ENCODE results near the gene RPS19. TPM values are rescaled to one million over a fixed set of nuclear protein-coding genes. Genes with fewer than 3 reads are reported as not detected.

RPS19 gene
- total and polyA plus RNA-seq, 4 donors: 275 to 655 (median 476) TPM

DNA sequence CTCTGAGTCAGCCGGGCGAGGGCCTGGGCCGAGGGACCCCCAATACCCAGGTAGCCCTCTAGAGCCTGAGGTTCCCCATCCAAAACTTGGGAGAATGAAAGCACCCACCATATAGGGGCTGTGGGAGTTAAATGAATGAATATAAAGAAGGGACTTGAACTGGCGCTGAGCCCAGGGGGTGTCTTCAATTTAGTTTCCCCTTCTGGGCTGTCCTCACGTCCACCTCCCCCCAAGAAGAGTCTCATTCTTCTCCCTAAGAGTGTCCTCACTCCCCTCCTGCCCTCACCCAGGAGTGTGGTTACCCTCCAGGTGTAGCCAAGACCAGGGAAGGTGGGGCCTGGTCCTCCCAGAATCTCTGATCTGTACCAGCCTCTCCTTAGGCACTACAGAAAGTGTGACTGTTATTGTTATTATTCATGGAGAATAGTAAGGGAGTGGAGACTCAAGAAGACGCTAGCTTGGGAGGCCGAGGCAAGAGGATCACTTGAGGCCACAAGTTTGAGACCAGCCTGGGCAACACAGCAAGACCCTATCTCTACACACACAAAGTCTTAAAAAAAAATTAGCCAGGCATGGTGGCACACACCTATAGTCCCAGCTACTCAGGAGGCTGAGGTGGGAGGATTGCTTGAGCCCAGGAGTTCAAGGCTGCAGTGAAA is 19.7 kb downstream of the RPS19 start:
- H3K4me3 ChIP-seq (ENCODE audit: low read depth in 1 of 3, low read length in 3 of 3): no peak overlapping the region
- H3K9me3 ChIP-seq (ENCODE audit: control insufficient read depth in 4 of 4, low read length in 3 of 4): no peaks in the 10 kb centered on the region
- no peak overlapping the region for H3K9ac ChIP-seq (ENCODE audit: low read depth in 1 of 2, low read length in 2 of 2)
- peaks cover 0 to 18% (median 7%) of the 10 kb centered on the region in 4 donors for H3K4me1 ChIP-seq (ENCODE audit: control insufficient read depth in 4 of 4, insufficient read depth in 4 of 4, low read length in 3 of 4)
- no peaks in the 10 kb centered on the region for H3K27me3 ChIP-seq (ENCODE audit: control insufficient read depth in 4 of 4, insufficient read depth in 4 of 4, low read length in 3 of 4)
- WGBS: 81% methylated on average over 7 of the region's 7 CpGs
- no peaks in the 10 kb centered on the region for H3K36me3 ChIP-seq (ENCODE audit: control insufficient read depth in 4 of 4, insufficient read depth in 3 of 4, low read depth in 1 of 4, low read length in 3 of 4)
- no peak for DNase-seq (ENCODE audit: low spot score)
- TF ChIP-seq FOXA2 (IDR thresholded peaks at IDR 0.05) (no peak), RXRA (IDR thresholded peaks at IDR 0.05) (no peak), RAD21 (IDR thresholded peaks at IDR 0.05) (no peak), JUND (IDR thresholded peaks at IDR 0.05) (no peak), GABPA (IDR thresholded peaks at IDR 0.05 in 1 of 2, conservative IDR thresholded peaks at IDR 0.05 in 1 of 2) (no peak), YY1 (IDR thresholded peaks at IDR 0.05) (no peak)
- TF ChIP-seq, protein P1, sequence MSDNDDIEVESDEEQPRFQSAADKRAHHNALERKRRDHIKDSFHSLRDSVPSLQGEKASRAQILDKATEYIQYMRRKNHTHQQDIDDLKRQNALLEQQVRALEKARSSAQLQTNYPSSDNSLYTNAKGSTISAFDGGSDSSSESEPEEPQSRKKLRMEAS (IDR thresholded peaks at IDR 0.05): no peak
- TF ChIP-seq, protein P2, sequence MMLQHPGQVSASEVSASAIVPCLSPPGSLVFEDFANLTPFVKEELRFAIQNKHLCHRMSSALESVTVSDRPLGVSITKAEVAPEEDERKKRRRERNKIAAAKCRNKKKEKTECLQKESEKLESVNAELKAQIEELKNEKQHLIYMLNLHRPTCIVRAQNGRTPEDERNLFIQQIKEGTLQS (IDR thresholded peaks at IDR 0.05): no peak
- H3K27ac ChIP-seq (ENCODE audit: low read depth in 1 of 2, low read length in 2 of 2): no peak overlapping the region

DNA sequence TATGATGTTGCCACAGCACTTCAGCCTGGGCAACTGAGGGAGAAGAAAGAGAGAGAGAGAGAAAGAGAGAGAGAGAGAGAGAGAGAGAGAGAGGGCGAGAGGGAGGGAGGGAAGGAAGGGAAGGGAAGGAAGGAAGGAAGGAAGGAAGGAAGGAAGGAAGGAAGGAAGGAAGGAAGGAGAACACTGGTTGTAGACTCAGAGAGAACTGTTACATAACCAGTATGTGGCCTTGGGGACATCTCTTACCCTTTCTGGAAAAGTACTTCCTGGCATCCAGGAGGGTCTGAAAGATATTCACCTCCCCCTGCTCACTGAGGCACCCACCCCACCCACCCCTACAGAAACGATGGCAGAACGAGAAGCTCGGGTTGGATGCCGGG is 20.3 kb downstream of the RPS19 start:
- H3K27me3 ChIP-seq (ENCODE audit: control insufficient read depth in 4 of 4, insufficient read depth in 4 of 4, low read length in 3 of 4): no peaks in the 10 kb centered on the region
- H3K4me3 ChIP-seq (ENCODE audit: low read depth in 1 of 3, low read length in 3 of 3): no peak overlapping the region
- no peak overlapping the region for H3K27ac ChIP-seq (ENCODE audit: low read depth in 1 of 2, low read length in 2 of 2)
- no peak overlapping the region for H3K9ac ChIP-seq (ENCODE audit: low read depth in 1 of 2, low read length in 2 of 2)
- TF ChIP-seq, protein P3, sequence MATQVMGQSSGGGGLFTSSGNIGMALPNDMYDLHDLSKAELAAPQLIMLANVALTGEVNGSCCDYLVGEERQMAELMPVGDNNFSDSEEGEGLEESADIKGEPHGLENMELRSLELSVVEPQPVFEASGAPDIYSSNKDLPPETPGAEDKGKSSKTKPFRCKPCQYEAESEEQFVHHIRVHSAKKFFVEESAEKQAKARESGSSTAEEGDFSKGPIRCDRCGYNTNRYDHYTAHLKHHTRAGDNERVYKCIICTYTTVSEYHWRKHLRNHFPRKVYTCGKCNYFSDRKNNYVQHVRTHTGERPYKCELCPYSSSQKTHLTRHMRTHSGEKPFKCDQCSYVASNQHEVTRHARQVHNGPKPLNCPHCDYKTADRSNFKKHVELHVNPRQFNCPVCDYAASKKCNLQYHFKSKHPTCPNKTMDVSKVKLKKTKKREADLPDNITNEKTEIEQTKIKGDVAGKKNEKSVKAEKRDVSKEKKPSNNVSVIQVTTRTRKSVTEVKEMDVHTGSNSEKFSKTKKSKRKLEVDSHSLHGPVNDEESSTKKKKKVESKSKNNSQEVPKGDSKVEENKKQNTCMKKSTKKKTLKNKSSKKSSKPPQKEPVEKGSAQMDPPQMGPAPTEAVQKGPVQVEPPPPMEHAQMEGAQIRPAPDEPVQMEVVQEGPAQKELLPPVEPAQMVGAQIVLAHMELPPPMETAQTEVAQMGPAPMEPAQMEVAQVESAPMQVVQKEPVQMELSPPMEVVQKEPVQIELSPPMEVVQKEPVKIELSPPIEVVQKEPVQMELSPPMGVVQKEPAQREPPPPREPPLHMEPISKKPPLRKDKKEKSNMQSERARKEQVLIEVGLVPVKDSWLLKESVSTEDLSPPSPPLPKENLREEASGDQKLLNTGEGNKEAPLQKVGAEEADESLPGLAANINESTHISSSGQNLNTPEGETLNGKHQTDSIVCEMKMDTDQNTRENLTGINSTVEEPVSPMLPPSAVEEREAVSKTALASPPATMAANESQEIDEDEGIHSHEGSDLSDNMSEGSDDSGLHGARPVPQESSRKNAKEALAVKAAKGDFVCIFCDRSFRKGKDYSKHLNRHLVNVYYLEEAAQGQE (IDR thresholded peaks at IDR 0.05): no peak
- TF ChIP-seq RAD21 (IDR thresholded peaks at IDR 0.05): no peak
- TF ChIP-seq, protein P4, sequence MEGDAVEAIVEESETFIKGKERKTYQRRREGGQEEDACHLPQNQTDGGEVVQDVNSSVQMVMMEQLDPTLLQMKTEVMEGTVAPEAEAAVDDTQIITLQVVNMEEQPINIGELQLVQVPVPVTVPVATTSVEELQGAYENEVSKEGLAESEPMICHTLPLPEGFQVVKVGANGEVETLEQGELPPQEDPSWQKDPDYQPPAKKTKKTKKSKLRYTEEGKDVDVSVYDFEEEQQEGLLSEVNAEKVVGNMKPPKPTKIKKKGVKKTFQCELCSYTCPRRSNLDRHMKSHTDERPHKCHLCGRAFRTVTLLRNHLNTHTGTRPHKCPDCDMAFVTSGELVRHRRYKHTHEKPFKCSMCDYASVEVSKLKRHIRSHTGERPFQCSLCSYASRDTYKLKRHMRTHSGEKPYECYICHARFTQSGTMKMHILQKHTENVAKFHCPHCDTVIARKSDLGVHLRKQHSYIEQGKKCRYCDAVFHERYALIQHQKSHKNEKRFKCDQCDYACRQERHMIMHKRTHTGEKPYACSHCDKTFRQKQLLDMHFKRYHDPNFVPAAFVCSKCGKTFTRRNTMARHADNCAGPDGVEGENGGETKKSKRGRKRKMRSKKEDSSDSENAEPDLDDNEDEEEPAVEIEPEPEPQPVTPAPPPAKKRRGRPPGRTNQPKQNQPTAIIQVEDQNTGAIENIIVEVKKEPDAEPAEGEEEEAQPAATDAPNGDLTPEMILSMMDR (IDR thresholded peaks at IDR 0.05; ENCODE audit: low read depth, low read length, missing input control): no peak
- no peak for TF ChIP-seq HNF4A (conservative IDR thresholded peaks at IDR 0.05)
- TF ChIP-seq GABPA (IDR thresholded peaks at IDR 0.05 in 1 of 2, conservative IDR thresholded peaks at IDR 0.05 in 1 of 2): no peak
- no peak for TF ChIP-seq NR2F2 (IDR thresholded peaks at IDR 0.05)
- no peak for TF ChIP-seq JUND (IDR thresholded peaks at IDR 0.05)
- TF ChIP-seq SP1 (IDR thresholded peaks at IDR 0.05): no peak
- TF ChIP-seq YY1 (IDR thresholded peaks at IDR 0.05): no peak
- TF ChIP-seq, protein P5, sequence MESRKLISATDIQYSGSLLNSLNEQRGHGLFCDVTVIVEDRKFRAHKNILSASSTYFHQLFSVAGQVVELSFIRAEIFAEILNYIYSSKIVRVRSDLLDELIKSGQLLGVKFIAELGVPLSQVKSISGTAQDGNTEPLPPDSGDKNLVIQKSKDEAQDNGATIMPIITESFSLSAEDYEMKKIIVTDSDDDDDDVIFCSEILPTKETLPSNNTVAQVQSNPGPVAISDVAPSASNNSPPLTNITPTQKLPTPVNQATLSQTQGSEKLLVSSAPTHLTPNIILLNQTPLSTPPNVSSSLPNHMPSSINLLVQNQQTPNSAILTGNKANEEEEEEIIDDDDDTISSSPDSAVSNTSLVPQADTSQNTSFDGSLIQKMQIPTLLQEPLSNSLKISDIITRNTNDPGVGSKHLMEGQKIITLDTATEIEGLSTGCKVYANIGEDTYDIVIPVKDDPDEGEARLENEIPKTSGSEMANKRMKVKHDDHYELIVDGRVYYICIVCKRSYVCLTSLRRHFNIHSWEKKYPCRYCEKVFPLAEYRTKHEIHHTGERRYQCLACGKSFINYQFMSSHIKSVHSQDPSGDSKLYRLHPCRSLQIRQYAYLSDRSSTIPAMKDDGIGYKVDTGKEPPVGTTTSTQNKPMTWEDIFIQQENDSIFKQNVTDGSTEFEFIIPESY (IDR thresholded peaks at IDR 0.05): no peak
- no peak for TF ChIP-seq HNF4G (IDR thresholded peaks at IDR 0.05)
- TF ChIP-seq FOXA1 (IDR thresholded peaks at IDR 0.05): no peak
- TF ChIP-seq, protein P2 (IDR thresholded peaks at IDR 0.05): no peak
- TF ChIP-seq, protein P1 (IDR thresholded peaks at IDR 0.05): no peak
- peaks cover 0 to 22% (median 11%) of the 10 kb centered on the region in 4 donors for H3K4me1 ChIP-seq (ENCODE audit: control insufficient read depth in 4 of 4, insufficient read depth in 4 of 4, low read length in 3 of 4)
- no peaks in the 10 kb centered on the region for H3K9me3 ChIP-seq (ENCODE audit: control insufficient read depth in 4 of 4, low read length in 3 of 4)
- no peaks in the 10 kb centered on the region for H3K36me3 ChIP-seq (ENCODE audit: control insufficient read depth in 4 of 4, insufficient read depth in 3 of 4, low read depth in 1 of 4, low read length in 3 of 4)
- 81% methylated on average over 5 of the region's 5 CpGs for WGBS
- DNase-seq (ENCODE audit: low spot score): no peak
